HG03103 (cell line): ENCODE results near the gene SPNS3.

Experiments
- ATAC-seq: cut with Tn5 transposase; IDR thresholded peaks from one replicate; pipeline ENCODE4 v1.9.1; 2021; ENCODE audit warnings: low read depth; ENCODE audit not compliant: unreplicated experiment

SPNS3 gene

DNA sequence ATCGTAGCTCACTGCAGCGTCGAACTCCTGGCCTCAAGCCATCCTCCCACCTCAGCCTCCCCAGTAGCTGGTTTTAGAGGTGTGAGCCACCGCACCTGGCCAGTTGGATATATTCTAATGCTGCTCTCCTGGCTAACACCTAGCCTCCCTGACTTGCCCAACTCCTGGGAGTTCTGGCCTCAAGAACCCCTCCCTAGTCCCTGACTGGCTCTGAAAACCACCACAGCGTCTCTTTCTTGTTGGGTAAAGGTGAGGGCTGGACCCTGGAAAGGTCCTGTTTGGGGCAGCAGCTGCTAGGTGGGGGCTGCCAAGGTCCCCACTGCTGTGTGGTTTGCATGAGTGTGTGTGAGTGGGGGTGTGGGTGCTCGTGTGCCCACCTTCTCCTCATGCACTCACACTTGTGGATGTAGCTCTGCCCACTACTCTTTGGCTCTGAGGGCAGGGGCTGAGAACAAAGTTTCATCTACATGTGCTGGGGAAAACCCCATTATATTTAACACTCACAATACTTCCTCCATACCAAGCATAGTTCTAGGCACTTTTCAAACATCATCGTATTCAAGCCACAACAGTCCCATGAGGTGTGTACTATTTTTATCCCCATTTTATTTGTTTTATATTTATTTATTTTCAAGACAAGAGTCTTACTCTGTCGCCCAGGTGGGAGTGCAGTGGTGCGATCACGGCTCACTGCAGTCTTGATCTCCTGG is 7.1 kb upstream of the SPNS3 start:
- no peak for ATAC-seq

DNA sequence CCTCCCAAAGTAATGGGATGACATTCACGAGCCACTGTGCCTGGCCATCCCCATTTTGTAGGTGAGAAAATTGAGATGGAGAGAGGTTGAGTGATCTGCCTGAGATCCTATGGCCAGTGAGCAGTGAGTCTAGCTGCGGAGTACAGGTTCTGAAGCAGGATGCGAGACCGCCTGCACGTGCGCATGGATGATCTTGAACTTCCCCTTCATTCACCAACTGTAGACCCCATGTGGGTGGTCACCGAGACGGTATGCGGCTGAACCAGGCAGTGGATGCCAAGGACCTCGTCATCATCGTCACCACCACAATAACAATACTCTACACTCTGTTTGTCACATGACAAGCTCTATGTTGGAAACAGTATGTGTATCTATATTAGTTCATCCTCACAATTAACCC is 6.2 kb upstream of the SPNS3 start:
- ATAC-seq, result no peak

DNA sequence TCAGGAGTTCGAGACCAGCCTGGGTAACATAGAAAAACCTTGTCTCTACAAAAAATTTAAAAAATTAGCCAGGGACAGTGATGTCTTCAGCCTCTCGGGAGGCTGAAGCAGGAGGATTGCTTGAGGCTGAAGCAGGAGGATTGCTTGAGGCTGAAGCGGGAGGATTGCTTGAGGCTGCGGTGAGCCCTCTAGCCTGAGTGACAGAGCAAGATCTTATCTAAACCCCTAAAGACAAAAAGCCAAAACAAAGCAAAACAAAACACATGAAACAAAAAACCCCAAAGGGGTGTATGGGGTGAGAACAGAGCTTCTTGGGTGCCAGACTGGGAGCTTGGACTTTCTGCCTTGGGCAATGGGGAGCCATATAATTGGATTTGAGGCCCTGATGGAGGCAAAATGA is 2.6 kb downstream of the SPNS3 start:
- no peak for ATAC-seq

DNA sequence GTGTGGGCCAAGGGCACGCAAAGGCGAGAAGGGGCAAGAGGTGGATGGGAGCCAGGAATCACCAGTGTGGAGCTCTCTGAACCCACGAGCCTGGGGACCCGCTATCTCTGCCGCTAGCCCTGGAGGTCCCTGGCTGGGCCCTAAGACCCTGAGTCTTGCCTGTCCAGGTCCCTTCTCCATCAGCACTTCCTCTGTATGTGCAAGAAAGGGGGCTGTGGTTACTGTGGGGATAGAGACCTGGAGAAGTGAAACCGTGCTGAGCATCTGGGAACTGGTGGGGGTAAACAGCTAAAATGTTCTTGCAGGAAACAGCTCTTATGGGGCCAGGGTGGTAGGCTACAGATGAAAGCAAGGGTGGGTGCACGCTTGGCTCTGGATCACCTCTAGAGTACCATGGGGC is 3.1 kb downstream of the SPNS3 start:
- ATAC-seq, result no peak

DNA sequence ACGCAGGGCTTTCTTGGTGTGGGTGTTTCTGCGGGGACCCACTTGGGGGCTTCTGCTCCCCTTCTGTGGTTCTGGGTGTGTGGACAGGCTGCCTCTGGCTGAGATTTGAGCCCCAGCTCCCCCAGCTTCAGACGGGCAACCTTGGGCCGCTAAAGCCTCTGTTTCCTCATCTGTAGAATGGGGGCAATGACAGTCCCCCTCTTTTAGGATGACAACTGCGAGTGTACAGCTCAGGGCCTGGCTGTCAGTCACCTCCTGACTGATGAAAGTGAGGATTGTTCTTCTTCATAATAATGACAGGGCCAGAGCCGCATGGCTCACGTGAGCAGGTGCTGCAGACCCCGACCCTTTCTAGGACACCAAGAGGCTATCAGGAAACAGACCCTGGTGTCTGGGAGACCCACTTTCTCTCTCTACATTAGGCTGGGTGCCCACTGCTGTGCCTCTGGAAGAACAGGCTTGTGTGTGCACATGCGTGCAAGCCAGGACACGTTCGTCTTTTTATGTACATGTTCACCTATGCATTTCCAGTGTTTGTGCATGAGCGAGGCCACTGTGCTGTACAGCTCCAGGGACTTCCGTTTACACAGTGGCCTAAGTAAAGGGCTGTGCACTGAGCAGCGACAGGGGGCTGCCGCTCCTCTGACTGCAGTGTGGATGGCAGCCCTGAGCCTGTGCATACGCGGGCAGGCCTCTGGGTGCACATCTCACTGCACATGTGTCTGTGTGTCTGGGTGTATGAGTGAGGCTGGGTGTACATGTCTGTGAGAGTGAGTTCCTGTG is 4.6 kb downstream of the SPNS3 start:
- ATAC-seq, result no peak

DNA sequence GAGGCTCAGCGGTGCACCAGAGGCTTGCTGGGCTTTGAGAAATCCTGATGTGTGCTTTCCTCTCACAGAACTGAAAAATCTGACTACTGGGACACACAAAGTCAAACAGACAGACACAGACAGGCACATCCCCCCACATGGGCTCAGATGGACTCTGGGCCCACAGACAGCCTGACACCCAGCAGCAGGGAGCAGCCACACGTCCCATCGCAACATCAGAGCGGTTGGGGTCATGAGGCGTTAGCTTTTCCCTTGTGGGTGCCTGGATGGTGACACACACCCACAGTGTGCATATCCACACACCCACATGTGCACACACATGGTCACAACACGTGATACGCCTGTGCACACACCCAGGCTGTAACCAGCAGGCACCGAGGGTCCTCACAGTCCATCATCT is 6.3 kb downstream of the SPNS3 start:
- no peak for ATAC-seq

DNA sequence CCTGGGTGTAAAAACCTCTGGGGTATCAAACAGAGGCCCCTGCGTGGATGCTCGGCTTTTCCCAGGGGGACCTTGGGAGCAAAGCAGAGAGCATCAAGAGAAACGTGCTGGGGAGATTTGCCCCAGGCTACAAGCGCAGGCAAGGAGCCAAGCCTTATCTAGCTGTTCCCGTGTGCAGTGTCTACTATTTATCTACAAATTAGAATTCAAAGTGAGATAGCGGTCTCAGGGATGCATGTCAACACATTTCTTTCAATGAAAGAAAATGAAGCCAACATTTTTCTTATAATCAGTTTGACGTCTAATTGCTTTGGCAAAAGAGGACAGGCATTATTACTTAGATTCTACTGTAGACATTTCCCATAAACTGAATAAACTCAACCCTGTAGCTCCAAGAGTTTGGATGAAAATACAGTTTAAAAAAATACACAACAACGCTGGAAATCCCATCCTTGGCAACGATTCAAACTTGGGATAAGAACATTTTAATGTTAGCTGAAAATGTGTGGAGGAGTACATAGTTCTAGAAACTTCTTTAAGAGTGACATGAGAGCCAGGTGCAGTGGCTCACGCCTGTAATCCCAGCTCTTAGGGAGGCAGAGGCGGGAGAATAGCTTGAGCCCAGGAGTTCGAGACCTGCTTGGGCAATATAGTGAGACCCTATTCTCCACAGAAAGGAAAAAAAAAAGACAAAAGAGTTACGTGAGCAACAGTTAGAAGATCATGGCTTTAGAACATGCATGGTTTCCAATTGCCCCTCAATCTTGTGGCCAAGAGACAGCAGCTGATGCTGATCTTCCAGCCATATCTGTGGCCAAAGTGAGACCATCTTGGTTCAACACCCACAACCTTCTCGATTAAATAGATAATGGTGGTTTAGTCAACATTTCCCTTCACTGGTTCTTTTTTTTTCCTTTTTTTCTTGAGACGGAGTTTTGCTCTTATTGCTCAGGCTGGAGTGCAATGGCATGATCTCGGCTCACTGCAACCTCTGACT is 7.2 kb downstream of the SPNS3 start:
- ATAC-seq, result no peak

DNA sequence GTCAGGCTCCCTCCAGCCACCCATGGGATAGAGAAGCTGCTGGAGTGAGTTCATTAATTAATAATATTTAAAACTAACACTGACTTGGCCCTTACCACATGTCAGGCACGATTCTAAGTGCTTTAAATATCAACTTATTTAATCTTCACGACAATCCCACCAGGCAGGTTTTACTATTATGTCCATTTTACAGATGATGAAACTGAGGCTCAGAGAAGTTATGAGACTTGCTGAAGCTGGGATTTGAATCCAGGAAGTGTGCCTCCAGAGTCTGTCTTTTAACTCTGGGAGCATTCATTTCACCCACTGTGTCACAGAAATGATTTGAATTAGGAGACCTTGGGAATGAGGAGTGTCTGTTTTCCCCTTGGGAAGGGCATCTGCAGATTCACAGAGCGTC is 8.8 kb downstream of the SPNS3 start:
- ATAC-seq, result no peak

DNA sequence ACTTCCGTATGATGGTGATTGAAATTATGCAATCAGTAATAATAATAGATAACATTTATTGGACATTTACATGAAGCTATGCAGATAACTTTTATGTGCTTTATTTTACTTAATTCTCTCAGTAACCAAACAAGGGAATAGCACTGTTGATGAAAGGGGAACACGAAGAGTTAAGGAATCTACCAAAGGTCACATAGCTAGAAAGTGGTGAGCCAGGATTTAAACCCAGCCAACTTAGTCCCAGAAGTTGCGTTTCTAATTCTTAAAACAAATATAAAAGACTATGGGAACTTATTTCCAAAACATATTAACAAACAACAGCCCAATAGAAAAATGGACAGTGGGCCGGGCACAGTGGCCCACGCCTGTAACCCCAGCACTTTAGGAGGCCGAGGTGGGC is 9.7 kb downstream of the SPNS3 start:
- ATAC-seq, result no peak

DNA sequence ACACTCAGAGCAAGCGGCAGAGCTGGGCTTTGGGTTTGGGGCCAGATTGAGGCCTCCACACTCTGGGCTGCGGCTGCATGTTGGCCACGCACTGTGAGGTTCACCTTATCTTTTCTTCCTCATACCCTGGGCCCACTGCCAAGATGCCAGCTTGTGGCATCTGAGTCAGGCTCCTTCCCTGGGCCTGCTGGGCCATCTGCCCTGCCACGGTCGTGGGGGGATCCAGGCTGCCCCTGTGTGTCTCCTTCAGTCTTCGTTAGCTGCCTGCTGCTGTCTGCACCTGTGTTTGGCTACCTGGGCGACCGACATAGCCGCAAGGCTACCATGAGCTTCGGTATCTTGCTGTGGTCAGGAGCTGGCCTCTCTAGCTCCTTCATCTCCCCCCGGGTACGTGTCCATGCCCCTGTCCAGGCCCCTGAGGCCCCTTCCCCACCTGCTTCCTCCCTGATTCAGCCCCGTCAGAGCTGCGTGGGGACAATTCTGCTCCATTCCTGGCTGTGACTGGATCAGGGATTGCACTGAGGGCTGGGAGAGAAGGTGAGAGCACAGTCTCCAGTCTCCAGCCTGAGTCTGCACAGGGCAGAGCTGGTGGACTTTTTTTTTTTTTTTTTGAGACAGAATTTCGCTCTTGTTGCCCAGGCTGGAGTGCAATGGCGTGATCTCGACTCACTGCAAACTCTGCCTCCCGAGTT is 11.2 kb downstream of the SPNS3 start:
- ATAC-seq, result no peak

DNA sequence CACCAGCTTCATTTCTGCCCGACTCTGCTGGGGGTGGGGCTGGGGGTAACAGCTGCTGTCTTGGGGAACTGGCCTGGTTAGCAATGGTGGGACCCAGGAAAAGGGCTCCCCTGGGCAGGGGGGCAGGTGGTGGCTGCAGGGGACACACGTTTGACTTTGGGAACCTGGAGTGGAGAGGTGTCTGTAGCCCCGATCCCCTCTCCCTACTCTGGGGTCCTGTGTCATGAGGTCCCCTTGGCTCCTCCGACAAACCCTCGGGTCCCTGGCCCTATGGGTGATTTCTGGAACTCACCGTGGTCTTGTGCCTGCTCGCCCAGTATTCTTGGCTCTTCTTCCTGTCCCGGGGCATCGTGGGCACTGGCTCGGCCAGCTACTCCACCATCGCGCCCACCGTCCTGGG is 12.0 kb downstream of the SPNS3 start:
- no peak for ATAC-seq

DNA sequence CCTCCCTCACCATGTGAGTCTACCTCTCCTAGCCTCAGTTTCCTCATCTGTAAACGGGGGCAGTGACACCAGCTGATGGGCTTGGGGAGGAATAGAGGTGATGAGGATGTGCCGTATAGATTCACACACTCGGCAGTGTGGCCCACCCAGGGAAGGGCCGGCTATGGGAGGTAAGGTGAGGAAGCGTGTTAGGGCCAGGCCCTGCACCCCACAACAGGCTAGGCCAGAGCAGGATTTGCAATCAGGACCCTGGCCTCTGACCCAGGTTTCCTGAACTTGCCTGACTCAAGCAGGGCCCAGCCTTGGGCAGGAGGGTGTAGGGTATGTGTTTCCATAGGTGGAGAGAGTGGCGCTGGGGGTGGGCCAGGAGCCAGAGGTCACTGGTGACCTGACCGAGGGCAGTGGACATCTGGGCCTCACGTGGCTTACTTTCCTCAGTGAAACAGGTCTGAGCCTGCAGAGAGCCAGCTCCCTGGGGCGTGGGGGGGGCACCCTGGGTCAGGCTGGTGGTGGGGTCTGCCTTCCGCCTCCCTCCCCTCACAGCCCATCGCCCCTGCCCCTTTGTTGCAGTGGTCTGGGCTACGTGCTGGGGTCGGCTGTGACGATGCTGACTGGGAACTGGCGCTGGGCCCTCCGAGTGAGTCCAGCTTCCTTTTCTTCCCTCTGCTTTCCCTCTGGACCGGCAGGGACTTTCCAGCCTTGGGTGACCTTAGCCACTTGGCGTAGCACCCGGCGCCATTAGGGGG is 12.8 kb downstream of the SPNS3 start:
- ATAC-seq, result no peak

DNA sequence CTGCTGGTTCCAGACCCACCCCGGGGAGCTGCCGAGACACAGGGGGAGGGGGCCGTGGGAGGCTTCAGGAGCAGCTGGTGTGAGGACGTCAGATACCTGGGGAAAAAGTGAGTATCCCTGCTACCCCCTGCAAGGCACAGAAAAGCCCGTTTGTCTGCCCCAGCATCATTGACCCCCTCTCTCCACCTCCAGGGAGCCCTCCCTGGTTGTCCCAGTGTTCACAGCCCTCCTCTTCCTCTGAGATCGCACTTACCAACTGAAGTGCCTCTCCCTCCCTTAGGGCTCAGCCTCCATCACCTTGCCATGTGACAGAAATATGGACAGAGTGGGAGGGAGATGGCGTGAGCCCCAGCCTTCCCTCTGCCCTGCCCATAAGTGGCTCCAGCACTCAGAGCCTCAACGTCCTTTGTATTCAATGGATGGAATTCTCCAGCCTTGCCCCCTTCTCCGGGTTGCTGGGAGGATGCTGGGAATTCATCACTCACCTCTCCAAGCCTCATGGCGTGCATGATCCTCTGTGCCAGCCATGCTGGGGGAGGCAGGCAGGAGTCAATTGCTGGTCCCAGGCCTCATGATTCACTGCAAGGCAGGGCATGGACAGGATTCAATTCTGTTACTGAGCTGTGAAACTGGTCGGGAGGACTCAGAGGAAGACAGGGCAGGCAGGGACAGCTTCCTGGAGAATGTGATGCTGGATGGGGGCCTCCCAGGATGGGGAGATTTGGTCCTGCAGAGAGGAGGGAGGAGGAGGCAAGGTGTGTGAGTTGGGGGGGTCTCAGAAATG is 14.6 kb downstream of the SPNS3 start:
- ATAC-seq, result no peak

DNA sequence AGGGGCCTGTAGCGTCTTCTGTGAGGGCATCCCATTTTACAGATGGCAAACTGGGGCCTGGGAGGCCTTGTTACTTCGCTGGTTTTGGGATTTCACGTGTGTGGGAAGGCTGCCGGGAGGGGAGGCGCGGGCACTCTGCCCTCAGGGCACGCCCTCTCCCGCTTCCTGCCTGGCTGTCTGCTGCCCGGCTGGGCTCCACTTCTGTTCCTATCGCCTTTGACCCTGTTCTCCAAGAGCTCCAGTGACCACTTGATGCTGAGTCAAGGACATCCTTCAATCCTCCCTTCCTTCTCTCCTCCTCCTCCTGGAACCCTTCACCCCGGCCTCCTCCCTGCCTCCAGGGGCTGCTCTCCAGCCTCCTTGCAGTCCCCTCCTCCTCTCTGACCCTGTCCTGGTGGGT is 16.0 kb downstream of the SPNS3 start:
- no peak for ATAC-seq

DNA sequence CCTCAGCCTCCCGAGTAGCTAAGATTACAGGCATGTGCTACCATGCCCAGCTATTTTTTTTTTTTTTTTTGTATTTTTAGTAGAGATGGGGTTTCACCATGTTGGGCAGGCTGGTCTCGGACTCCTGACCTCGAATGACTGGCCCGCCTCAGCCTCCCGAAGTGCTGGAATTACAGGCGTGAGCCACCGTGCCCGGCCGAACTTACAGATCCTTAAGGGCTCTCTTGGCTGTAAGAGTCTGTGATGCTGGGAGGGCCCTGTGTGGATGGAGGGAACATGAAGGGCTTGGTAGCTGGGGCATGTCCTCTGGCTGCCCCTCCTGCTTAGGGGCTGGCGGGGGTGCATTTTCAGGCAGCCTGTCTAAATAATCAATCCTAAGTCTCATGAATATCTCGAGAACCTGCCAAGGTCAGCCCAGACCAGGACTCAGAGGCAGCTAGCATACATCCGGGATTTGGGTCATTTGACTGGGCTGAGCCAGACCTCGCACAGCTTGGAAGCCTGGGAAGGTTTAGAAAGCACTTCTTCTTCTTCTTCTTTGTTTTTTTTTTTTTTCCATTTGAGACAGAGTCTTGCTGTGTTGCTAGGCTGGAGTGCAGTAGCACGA is 17.1 kb downstream of the SPNS3 start:
- ATAC-seq, result no peak

DNA sequence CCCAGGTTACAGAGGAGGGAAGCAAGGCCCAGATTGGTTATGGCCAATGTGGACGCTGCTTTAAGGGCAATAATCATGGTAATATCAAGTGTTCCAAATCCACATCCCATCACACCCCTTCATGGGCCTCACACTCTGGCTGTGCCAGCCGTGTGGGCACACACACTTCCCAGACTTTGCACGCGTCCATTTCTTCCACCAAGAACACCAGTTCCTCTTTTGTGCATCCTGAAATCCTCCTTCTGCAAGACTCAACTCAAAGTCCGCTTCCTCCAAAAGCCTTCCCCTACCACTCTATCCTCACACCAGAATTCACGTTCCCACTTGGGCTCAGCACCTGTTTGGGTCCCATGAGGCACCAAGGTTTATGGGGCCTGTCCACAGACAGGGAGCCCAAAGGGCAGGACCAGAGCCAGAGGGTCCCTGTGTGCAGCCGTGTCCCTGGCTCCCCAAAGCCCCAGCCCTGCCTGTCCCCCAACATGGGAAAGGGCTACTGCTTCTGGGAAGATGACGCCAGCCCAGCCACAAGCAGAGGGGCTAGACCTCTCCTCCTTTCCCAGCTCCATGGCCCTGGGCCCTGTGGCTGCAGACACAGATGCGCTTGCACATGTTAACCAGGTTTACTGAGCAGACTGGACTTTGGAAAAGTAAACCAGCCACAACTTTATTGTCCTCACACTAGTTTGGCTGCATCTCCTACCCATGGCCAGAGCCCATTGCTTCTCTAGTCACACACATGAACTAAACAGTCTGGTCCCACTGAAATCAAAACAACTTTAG is 20.3 kb downstream of the SPNS3 start:
- ATAC-seq, result no peak

DNA sequence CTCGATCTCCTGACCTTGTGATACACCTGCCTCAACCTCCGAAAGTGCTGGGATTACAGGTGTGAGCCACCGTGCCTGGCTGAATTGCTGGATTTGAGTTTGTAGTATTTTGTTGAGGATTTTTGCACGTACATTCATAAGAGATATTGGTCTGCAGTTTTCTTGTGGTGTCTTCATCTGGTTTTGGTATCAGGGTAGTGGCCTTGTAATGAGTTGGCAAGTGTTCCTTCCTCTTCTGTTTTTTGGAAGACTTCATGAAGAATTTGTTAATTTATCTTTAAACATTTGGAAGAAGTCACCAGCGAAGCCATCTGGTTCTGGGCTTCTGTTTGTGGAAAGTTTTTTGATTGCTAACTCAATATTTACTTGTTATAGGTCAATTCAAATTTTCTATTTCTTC is 26.9 kb downstream of the SPNS3 start:
- no peak for ATAC-seq
